HL-60 (cell line): Measurements from ENCODE around the gene FRMPD2.

Experiments used
- TF ChIP-seq, protein P1 (sequence below): IDR thresholded peaks from one replicate; pipeline ENCODE4 v1.5.1; 2011; ENCODE audit warnings: low read length, control low read depth, inconsistent platforms; ENCODE audit not compliant: insufficient read depth
- TF ChIP-seq, protein P2 (sequence below): IDR thresholded peaks from 2 replicates; pipeline ENCODE4 v1.6.1; 2012; ENCODE audit warnings: low read depth; ENCODE audit not compliant: insufficient replicate concordance

DNA sequence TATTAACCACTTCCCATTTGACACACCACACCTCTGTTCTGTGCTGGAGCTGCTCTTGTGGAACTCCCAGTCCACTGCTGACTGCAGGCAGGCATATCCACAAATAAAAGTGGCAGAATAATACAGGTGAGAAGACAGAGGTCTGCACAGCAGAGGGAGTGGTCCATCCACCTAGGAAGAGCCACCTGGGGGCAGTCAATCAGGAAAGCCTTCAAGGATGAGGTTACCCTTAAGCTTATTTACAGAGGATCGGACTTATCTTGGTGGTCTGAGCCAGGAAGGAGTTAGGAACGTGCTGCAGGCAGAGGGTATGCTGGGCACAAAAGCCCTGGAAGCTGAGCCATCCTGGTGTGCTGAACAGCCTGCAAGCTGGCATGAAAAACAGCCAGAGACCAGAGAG is 78.7 kb downstream of the FRMPD2 start:
- TF ChIP-seq, protein P1, sequence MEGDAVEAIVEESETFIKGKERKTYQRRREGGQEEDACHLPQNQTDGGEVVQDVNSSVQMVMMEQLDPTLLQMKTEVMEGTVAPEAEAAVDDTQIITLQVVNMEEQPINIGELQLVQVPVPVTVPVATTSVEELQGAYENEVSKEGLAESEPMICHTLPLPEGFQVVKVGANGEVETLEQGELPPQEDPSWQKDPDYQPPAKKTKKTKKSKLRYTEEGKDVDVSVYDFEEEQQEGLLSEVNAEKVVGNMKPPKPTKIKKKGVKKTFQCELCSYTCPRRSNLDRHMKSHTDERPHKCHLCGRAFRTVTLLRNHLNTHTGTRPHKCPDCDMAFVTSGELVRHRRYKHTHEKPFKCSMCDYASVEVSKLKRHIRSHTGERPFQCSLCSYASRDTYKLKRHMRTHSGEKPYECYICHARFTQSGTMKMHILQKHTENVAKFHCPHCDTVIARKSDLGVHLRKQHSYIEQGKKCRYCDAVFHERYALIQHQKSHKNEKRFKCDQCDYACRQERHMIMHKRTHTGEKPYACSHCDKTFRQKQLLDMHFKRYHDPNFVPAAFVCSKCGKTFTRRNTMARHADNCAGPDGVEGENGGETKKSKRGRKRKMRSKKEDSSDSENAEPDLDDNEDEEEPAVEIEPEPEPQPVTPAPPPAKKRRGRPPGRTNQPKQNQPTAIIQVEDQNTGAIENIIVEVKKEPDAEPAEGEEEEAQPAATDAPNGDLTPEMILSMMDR, result no peak
- TF ChIP-seq, protein P2, sequence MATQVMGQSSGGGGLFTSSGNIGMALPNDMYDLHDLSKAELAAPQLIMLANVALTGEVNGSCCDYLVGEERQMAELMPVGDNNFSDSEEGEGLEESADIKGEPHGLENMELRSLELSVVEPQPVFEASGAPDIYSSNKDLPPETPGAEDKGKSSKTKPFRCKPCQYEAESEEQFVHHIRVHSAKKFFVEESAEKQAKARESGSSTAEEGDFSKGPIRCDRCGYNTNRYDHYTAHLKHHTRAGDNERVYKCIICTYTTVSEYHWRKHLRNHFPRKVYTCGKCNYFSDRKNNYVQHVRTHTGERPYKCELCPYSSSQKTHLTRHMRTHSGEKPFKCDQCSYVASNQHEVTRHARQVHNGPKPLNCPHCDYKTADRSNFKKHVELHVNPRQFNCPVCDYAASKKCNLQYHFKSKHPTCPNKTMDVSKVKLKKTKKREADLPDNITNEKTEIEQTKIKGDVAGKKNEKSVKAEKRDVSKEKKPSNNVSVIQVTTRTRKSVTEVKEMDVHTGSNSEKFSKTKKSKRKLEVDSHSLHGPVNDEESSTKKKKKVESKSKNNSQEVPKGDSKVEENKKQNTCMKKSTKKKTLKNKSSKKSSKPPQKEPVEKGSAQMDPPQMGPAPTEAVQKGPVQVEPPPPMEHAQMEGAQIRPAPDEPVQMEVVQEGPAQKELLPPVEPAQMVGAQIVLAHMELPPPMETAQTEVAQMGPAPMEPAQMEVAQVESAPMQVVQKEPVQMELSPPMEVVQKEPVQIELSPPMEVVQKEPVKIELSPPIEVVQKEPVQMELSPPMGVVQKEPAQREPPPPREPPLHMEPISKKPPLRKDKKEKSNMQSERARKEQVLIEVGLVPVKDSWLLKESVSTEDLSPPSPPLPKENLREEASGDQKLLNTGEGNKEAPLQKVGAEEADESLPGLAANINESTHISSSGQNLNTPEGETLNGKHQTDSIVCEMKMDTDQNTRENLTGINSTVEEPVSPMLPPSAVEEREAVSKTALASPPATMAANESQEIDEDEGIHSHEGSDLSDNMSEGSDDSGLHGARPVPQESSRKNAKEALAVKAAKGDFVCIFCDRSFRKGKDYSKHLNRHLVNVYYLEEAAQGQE, result no peak
